Measurements from ENCODE around the gene COA1.

COA1 gene

GRCh38 chr7:43771573-43771972 is 42.2 kb upstream of the COA1 start:
- Histone ChIP-seq H3K9ac (ENCODE audit: low read length) (no peak overlapping the region), H3K79me2 (ENCODE audit: insufficient read depth, low read length) (no peaks in the 10 kb centered on the region), H3K9me2 (replicated peaks; ENCODE audit: insufficient read depth, low read length) (no peaks in the 10 kb centered on the region), H3K27me3 (ENCODE audit: low read length) (no peaks in the 10 kb centered on the region), H3K27ac (ENCODE audit: low read depth, low read length) (no peak overlapping the region), H3K4me3 (ENCODE audit: insufficient read depth, low read length, poor library complexity, severe bottlenecking) (no peak overlapping the region), H4K20me1 (ENCODE audit: low read depth, low read length) (no peaks in the 10 kb centered on the region), H3K4me2 (ENCODE audit: low read depth, low read length, poor library complexity, severe bottlenecking) (no peak overlapping the region), H3K9me3 (ENCODE audit: insufficient read depth, low read length) (no peaks in the 10 kb centered on the region), H2AFZ (ENCODE audit: low read depth, low read length, severe bottlenecking) (no peak overlapping the region), H3K36me3 (ENCODE audit: low read length) (no peaks in the 10 kb centered on the region), H3F3A (ENCODE audit: insufficient read depth) (no peaks in the 10 kb centered on the region)
- TF ChIP-seq EZH2phosphoT487 (conservative IDR thresholded peaks at IDR 0.05; ENCODE audit: low read length) (no peak), CTCF (IDR thresholded peaks at IDR 0.05; ENCODE audit: insufficient read depth, low read length, poor library complexity, severe bottlenecking) (no peak)

- TF ChIP-seq CTCF (IDR thresholded peaks at IDR 0.05; ENCODE audit: insufficient read depth, low read length, poor library complexity, severe bottlenecking) (no peak), EZH2phosphoT487 (conservative IDR thresholded peaks at IDR 0.05; ENCODE audit: low read length) (no peak)
- Histone ChIP-seq H3K27ac (ENCODE audit: low read depth, low read length) (no peak overlapping the region), H3K27me3 (ENCODE audit: low read length) (no peaks in the 10 kb centered on the region)
Observed at GRCh38 chr7:43771128-43771527, 41.8 kb upstream of the COA1 start.

DNA sequence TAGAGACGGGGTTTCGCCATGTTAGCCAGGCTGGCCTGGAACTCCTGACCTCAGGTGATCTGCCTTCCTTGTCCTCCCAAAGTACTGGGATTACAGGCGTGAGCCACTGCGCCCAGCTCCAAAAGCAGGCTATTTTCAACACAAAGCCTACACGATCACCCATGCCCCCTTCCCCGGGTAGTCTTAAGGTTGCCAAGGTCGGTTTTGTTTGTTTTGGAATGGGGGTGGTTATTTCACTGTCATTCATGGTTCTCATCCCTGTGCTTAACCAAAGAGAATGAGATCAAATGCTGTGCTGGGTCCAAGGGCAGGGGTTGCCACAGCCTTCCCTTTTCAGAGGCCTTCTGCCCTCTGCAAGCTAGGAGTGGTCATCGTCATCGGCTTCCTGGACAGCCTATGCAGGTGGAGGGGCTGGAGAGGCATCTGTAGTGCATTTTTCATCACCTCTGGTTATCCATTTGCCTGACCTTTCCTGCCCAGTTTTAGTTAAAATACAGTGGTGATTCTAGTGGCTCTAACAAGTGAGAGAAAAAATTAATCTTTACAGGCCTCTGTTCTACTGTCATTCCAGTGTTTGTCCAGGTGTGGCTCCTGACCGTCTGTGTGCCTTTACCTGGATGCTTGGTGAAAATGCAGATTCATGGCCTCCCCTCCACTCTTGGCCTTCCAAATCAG is 40.6 kb upstream of the COA1 start:
- Histone ChIP-seq H3K4me2 (ENCODE audit: low read depth, low read length, poor library complexity, severe bottlenecking) (no peak overlapping the region), H3K9me3 (ENCODE audit: insufficient read depth, low read length) (no peaks in the 10 kb centered on the region), H3K27me3 (ENCODE audit: low read length) (no peaks in the 10 kb centered on the region), H3K4me3 (ENCODE audit: insufficient read depth, low read length, poor library complexity, severe bottlenecking) (no peak overlapping the region), H4K20me1 (ENCODE audit: low read depth, low read length) (no peaks in the 10 kb centered on the region), H3K9me2 (replicated peaks; ENCODE audit: insufficient read depth, low read length) (no peaks in the 10 kb centered on the region), H3K9ac (ENCODE audit: low read length) (no peak overlapping the region), H3K36me3 (ENCODE audit: low read length) (no peaks in the 10 kb centered on the region), H2AFZ (ENCODE audit: low read depth, low read length, severe bottlenecking) (no peak overlapping the region), H3K79me2 (ENCODE audit: insufficient read depth, low read length) (no peaks in the 10 kb centered on the region), H3K27ac (ENCODE audit: low read depth, low read length) (no peak overlapping the region), H3F3A (ENCODE audit: insufficient read depth) (no peaks in the 10 kb centered on the region)
- TF ChIP-seq CTCF (IDR thresholded peaks at IDR 0.05; ENCODE audit: insufficient read depth, low read length, poor library complexity, severe bottlenecking) (no peak), EZH2phosphoT487 (conservative IDR thresholded peaks at IDR 0.05; ENCODE audit: low read length) (no peak)

More at GRCh38 chr7:43771128-43771527, 41.8 kb upstream of the COA1 start:
- no peaks in the 10 kb centered on the region for H3F3A ChIP-seq (ENCODE audit: insufficient read depth)
- H3K9me3 ChIP-seq (ENCODE audit: insufficient read depth, low read length): no peaks in the 10 kb centered on the region
- no peak overlapping the region for H3K9ac ChIP-seq (ENCODE audit: low read length)
- H2AFZ ChIP-seq (ENCODE audit: low read depth, low read length, severe bottlenecking): no peak overlapping the region
- no peaks in the 10 kb centered on the region for H4K20me1 ChIP-seq (ENCODE audit: low read depth, low read length)
- no peaks in the 10 kb centered on the region for H3K36me3 ChIP-seq (ENCODE audit: low read length)
- H3K4me2 ChIP-seq (ENCODE audit: low read depth, low read length, poor library complexity, severe bottlenecking): no peak overlapping the region
- no peaks in the 10 kb centered on the region for H3K9me2 ChIP-seq (replicated peaks; ENCODE audit: insufficient read depth, low read length)
- H3K4me3 ChIP-seq (ENCODE audit: insufficient read depth, low read length, poor library complexity, severe bottlenecking): no peak overlapping the region
- H3K79me2 ChIP-seq (ENCODE audit: insufficient read depth, low read length): no peaks in the 10 kb centered on the region

Data from SU-DHL-6 (cell line).